HCT116 (cell line): ENCODE data around the gene OR5I1.

Source experiments
- CTCF ChIP-seq, 3 experiments: fragments of 200-600 bp in 1 of 3; sonication (generic) in 1 of 3; IDR thresholded peaks in 2 of 3; conservative IDR thresholded peaks in 1 of 3; 2 replicates each; pipeline ENCODE4 v1.5.1; 2012 to 2017; ENCODE audit warnings: low read depth in 2 of 3, low read length in 2 of 3, antibody characterized with exemption in 1 of 3, borderline replicate concordance in 1 of 3, control low read depth in 1 of 3, mild to moderate bottlenecking in 1 of 3, mixed read lengths in 1 of 3, mixed run types in 1 of 3, moderate library complexity in 1 of 3; ENCODE audit not compliant: insufficient read depth in 1 of 3
- POLR2AphosphoS5 ChIP-seq: IDR thresholded peaks from 2 replicates; pipeline ENCODE4 v1.6.1; 2011; ENCODE audit warnings: mild to moderate bottlenecking, low read depth, low read length, moderate library complexity
- ZBTB33 ChIP-seq: IDR thresholded peaks from 2 replicates; pipeline ENCODE4 v1.6.1; 2011; ENCODE audit warnings: mild to moderate bottlenecking, low read length, moderate library complexity; ENCODE audit not compliant: insufficient replicate concordance; ENCODE audit errors: extremely low read depth

- TF ChIP-seq CTCF (IDR thresholded peaks at IDR 0.05 in 2 of 3, conservative IDR thresholded peaks at IDR 0.05 in 1 of 3; ENCODE audit: borderline replicate concordance in 1 of 3, insufficient read depth in 1 of 3, low read depth in 2 of 3, low read length in 2 of 3) = no peak
- no peak for TF ChIP-seq ZBTB33
- no peak for TF ChIP-seq POLR2AphosphoS5
Observed at GRCh38 chr11:55902308-55902707, 33.9 kb downstream of the OR5I1 start.
